Subcutaneous adipose tissue (tissue), 4 donors: ENCODE measurements around the gene LIPG. TPM values are rescaled to one million over a fixed set of nuclear protein-coding genes. Genes with fewer than 3 reads are reported as not detected.

Experiments
- total RNA-seq, 4 donors: library from RNA; depleted of rRNA; stranded (reverse); fragments of >200 nt; gene quantifications; one replicate each; pipeline ENCODE4 v1.1.0, GENCODE V29; 2016
- TF ChIP-seq, protein P1 (sequence below): fragments of 450-650 bp; IDR thresholded peaks from one replicate; pipeline ENCODE4 v1.5.1; 2016; ENCODE audit warnings: low read depth, mild to moderate bottlenecking, control low read depth, antibody characterized with exemption, moderate library complexity

LIPG gene
- total RNA-seq, 4 donors from 2014 or later: 0.34 to 1.1 TPM; not detected in 2

- TF ChIP-seq, protein P1, sequence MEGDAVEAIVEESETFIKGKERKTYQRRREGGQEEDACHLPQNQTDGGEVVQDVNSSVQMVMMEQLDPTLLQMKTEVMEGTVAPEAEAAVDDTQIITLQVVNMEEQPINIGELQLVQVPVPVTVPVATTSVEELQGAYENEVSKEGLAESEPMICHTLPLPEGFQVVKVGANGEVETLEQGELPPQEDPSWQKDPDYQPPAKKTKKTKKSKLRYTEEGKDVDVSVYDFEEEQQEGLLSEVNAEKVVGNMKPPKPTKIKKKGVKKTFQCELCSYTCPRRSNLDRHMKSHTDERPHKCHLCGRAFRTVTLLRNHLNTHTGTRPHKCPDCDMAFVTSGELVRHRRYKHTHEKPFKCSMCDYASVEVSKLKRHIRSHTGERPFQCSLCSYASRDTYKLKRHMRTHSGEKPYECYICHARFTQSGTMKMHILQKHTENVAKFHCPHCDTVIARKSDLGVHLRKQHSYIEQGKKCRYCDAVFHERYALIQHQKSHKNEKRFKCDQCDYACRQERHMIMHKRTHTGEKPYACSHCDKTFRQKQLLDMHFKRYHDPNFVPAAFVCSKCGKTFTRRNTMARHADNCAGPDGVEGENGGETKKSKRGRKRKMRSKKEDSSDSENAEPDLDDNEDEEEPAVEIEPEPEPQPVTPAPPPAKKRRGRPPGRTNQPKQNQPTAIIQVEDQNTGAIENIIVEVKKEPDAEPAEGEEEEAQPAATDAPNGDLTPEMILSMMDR: no peak
Observed at GRCh38 chr18:49584394-49584793, 22.5 kb downstream of the LIPG start.

DNA sequence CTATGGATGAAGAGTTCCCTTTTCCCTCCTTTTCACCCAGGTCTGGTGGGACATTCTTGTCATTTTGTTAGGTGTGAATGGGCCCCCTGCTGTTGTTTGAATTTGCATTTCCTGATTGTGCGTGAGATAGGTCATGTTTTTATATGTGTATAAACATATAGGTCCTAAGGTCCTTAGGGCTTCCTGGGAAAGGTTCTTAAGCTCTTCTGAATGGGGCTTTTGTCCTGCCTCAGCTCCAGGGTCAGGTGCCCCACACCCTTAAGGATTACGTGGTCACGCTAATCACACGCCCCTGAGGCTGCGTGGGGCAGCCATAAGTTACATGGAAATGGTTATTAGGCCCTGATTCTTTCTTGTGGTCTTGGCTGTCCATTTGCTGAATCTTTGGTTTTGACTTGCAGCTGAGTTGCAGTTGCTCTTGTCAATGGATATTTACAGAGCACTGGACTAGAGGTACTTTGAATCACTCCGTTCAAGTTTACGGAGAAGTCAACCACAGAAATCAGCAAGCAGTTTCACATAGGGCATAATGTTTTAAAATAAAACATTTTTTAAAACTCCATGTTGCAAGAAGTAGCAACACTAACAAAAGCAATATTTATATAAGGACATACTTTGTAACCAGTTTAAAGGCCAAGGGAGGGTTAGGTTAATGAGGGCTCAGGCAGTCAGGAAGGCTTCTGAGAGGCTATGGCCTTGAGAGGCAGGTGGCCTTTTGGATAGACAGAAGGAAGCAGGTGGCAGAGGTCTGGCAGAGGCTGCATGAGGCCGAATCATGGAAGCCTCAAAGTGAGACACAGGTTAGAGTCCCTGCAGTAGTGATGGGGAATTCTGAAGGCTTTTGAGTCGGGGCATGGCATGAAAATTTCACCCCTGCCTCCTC lies 24.2 kb downstream of the LIPG start:
- TF ChIP-seq, protein P1: no peak

DNA sequence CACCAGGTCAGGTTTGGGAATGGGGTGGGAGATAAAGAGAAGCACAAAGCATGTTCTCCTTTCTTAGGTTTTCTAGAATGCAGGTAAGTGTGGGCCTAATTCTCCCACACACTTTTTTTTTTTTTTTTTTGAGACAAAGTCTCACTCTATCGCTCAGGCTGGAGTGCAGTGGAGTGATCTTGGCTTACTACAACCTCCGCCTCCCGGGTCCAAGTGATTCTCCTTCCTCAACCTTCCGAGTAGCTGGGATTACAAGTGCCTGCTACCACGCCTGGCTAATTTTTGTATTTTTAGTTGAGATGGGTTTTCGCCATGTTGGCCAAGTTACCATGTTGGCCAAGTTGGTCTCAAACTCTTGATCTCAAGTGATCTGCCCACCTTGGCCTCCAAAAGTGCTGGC lies 26.3 kb downstream of the LIPG start:
- TF ChIP-seq, protein P1: no peak

- TF ChIP-seq, protein P1: no peak
Observed at GRCh38 chr18:49588971-49589370, 27.1 kb downstream of the LIPG start.

GRCh38 chr18:49590608-49591007 lies 28.8 kb downstream of the LIPG start:
- TF ChIP-seq, protein P1: no peak

GRCh38 chr18:49591271-49591670 lies 29.4 kb downstream of the LIPG start:
- TF ChIP-seq, protein P1: no peak

- TF ChIP-seq, protein P1: no peak
Observed at GRCh38 chr18:49591775-49592174, 29.9 kb downstream of the LIPG start.
